ENCODE measurements around the gene ARHGEF1.

DNA sequence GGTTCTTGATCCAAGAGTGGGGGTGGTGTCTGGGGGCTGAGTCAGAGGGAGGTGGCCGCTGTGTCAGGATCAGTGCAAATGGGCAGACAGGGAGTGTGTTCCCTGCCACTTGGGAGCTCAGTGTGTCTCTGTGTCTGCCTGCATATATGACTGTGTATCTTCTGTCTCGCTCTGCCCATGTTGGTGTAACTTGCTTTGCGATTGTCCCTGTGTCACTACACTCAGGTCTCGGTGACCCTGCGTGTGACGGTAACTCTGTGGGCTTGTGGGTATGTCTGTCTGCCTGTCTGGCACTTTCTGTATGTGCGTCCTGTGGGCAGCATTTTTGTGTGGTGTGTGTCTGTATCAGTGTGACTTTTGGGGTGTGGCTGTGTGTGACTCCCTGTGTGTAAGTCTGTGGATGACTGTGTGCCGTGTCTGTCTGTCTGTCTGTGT is 53.4 kb downstream of the ARHGEF1 start:
- no peak for TF ChIP-seq CTCF (conservative IDR thresholded peaks at IDR 0.05 in 1 of 2, IDR thresholded peaks at IDR 0.05 in 1 of 2; ENCODE audit: extremely low read depth in 1 of 2, insufficient read depth in 1 of 2, low read depth in 1 of 2, low read length in 2 of 2)
- no peak for TF ChIP-seq EZH2 (IDR thresholded peaks at IDR 0.05; ENCODE audit: borderline replicate concordance, low read length)
